Lung (tissue), 12 donors: ENCODE data around the gene ARHGAP29. TPM values are rescaled to one million over a fixed set of nuclear protein-coding genes. Genes with fewer than 3 reads are reported as not detected.
A peak's percentile ranks its signal among the peaks of the same experiment; 100 is the strongest.
"Not testable (repeated sequence)": the region's sequence is repeated elsewhere in the genome, so short reads cannot be mapped to it uniquely, and the experiment has no call there.

Source experiments
- ATAC-seq: fragments of 200-7000 bp; cut with Tn5 transposase; one replicate; pipeline ENCODE4 v1.9.1; 2020; ENCODE audit warnings: moderate number of reproducible peaks; ENCODE audit not compliant: insufficient read depth, low FRiP score
- DNase-seq, 3 donors: peaks; one replicate each; pipeline ENCODE4 v3.0.0-alpha.2; 2013 to 2017
- H3K27ac ChIP-seq, 2 donors: one replicate each; pipeline ENCODE4 v1.5.1; 2013; ENCODE audit warnings: mild to moderate bottlenecking in 2 of 2, moderate library complexity in 2 of 2, control low read depth in 1 of 2, inconsistent platforms in 1 of 2, low read depth in 1 of 2, low read length in 1 of 2
- H3K27me3 ChIP-seq, 3 donors: one replicate each; pipeline ENCODE4 v1.5.1; 2013; ENCODE audit warnings: low read length in 2 of 3; ENCODE audit not compliant: control insufficient read depth in 3 of 3, insufficient read depth in 3 of 3
- H3K36me3 ChIP-seq, 4 donors: one replicate each; pipeline ENCODE4 v1.5.1; 2013; ENCODE audit warnings: low read length in 4 of 4, mild to moderate bottlenecking in 1 of 4, moderate library complexity in 1 of 4; ENCODE audit not compliant: control insufficient read depth in 4 of 4, insufficient read depth in 4 of 4
- H3K4me1 ChIP-seq, 5 donors: one replicate each; pipeline ENCODE4 v1.5.1; 2013; ENCODE audit warnings: low read length in 5 of 5, mild to moderate bottlenecking in 2 of 5, moderate library complexity in 1 of 5; ENCODE audit not compliant: control insufficient read depth in 5 of 5, insufficient read depth in 5 of 5
- H3K4me3 ChIP-seq: one replicate; pipeline ENCODE4 v1.5.1; 2013; ENCODE audit warnings: mild to moderate bottlenecking, control low read depth, moderate library complexity
- H3K9ac ChIP-seq, 2 donors: one replicate each; pipeline ENCODE4 v1.5.1; 2013; ENCODE audit warnings: low read length in 2 of 2, control low read depth in 1 of 2; ENCODE audit not compliant: insufficient read depth in 1 of 2
- H3K9me3 ChIP-seq, 4 donors: one replicate each; pipeline ENCODE4 v1.5.1; 2013; ENCODE audit warnings: low read length in 3 of 4, mild to moderate bottlenecking in 1 of 4, moderate library complexity in 1 of 4; ENCODE audit not compliant: control insufficient read depth in 4 of 4, insufficient read depth in 3 of 4
- WGBS, 2 donors: extraction: QIAGEN DNeasy Blood & Tissue Kit; methylation state at CpG; one replicate each; pipeline ENCODE4 v1.1.7; 2013; 5-methylcytosine and 5-hydroxymethylcytosine counted together
- polyA plus RNA-seq, 2 donors: library from polyadenylated mRNA; stranded (reverse); fragments of 200-250 nt; gene quantifications; one replicate each; pipeline ENCODE4 v1.2.1, GENCODE V29; 2013
- total RNA-seq, 2 donors: library from RNA; depleted of rRNA in 1 of 2; stranded (reverse); fragments of >200 nt in 1 of 2; gene quantifications; one replicate each; pipeline ENCODE4 v1.2.1, GENCODE V29; 2014 to 2021
- TF ChIP-seq, protein P1 (sequence below): IDR thresholded peaks from 2 replicates; pipeline ENCODE4 v1.5.1; 2012; ENCODE audit warnings: mild to moderate bottlenecking; ENCODE audit errors: control extremely low read depth, extremely low read depth
- donor health status: control.
- donor health status: control.
- donor health status: Bipolar disorder and iron deficiency.
- donor health status: healthy.
- donor health status: DM: yes; HTN: yes; CAD: no.

Gene ARHGAP29
- total and polyA plus RNA-seq, 4 donors, result 13.3 to 144 (median 30.4) TPM

DNA sequence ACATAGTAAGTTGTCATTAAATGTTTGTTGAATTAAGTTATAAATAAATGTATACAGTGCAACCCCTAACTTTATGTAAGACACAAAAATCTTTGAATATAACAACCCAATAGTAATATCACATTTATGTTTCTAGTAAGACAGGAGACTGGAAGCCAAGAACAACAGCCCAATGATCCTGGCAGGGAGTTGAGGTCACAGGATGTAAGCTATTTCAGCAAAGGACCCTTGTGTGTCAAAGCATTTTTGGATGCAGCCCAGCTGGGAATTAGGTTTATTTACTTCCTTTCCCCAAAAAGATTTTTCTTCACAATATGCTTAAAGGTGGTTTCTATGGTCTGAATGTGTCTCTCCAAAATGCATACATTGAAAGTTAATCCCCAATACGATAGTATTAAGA lies 82.4 kb downstream of the ARHGAP29 start:
- Histone ChIP-seq H3K36me3 (no peaks in the 10 kb centered on the region), H3K27ac (no peak overlapping the region), H3K4me1 (no peaks in the 10 kb centered on the region), H3K9ac (no peak overlapping the region), H3K27me3 (no peaks in the 10 kb centered on the region), H3K4me3 (no peak overlapping the region), H3K9me3 (no peaks in the 10 kb centered on the region)
- WGBS, 2 donors, result 93 to 94% methylated on average over 1 of the region's 1 CpG
- TF ChIP-seq, protein P1, sequence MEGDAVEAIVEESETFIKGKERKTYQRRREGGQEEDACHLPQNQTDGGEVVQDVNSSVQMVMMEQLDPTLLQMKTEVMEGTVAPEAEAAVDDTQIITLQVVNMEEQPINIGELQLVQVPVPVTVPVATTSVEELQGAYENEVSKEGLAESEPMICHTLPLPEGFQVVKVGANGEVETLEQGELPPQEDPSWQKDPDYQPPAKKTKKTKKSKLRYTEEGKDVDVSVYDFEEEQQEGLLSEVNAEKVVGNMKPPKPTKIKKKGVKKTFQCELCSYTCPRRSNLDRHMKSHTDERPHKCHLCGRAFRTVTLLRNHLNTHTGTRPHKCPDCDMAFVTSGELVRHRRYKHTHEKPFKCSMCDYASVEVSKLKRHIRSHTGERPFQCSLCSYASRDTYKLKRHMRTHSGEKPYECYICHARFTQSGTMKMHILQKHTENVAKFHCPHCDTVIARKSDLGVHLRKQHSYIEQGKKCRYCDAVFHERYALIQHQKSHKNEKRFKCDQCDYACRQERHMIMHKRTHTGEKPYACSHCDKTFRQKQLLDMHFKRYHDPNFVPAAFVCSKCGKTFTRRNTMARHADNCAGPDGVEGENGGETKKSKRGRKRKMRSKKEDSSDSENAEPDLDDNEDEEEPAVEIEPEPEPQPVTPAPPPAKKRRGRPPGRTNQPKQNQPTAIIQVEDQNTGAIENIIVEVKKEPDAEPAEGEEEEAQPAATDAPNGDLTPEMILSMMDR, result no peak
- peak in 1 of 3 donors; percentile 31 for DNase-seq
- ATAC-seq, result no peak

DNA sequence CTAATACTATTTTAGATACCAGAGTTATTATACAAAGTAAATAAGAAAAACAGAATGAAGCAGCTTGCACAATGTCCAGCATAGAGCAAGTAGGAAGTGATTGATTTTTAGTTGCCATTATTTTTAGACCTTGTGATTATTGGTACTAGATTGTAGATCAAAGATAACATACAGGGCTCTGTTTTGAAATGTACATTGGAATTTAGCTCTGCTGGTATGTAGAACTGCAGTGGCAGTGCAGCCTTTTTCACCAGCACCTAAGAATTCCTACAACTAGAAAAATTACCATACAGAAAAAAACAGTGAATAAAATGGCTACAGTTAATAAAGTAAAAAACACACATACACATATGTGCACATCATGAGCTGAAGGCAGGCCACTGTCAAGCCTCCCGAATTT lies 84.3 kb downstream of the ARHGAP29 start:
- DNase-seq (no peak), ATAC-seq (no peak)
- Histone ChIP-seq H3K4me3 (no peak overlapping the region), H3K36me3 (no peaks in the 10 kb centered on the region), H3K9ac (no peak overlapping the region), H3K4me1 (no peaks in the 10 kb centered on the region), H3K9me3 (no peaks in the 10 kb centered on the region), H3K27ac (no peak overlapping the region), H3K27me3 (no peaks in the 10 kb centered on the region)
- WGBS, 2 donors, result 57 to 79% methylated on average over 1 of the region's 1 CpG
- TF ChIP-seq, protein P1, result no peak

DNA sequence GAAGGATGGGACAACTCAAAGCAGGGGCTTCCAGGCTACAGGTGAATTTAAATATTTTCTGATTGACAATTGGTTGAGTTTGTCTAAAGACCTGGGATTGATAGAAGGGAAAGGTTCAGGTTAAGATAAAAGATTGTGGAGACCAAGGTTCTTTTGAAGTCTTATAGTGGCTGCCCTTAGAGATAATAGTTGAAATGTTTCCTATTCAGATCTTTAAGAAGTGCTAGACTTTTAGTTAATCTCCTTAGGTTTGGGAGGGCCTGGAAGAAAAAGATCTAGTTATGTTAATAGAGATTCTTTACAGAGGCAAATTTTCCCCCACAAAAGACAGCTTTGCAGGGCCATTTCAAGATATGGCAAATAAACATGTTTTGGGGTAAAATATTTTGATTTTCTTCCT lies 88.2 kb downstream of the ARHGAP29 start:
- not testable (repeated sequence) for H3K9ac ChIP-seq, H3K9me3 ChIP-seq, H3K27me3 ChIP-seq, ATAC-seq, H3K4me1 ChIP-seq, H3K4me3 ChIP-seq, H3K36me3 ChIP-seq, DNase-seq, H3K27ac ChIP-seq

DNA sequence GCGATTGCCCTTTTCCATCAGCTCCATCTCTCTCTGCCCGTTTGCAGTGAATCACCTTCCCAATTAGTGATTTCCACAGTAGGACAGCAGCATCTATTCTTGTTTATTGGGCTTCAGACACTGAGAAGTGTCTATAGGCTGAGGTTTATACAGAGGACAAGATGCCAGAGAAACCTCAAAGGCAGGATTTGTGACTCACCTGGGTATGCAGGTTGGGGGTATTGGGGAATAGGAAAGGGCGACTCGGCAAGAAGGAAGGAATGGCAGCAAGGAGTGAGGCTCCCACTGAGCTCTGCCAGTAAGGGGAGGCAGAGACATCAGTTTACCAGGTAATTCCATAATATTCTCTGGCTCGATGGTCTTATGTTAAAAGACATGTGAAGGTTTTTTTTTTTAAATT lies 91.1 kb downstream of the ARHGAP29 start:
- Histone ChIP-seq H3K36me3 (no peaks in the 10 kb centered on the region), H3K27ac (no peak overlapping the region), H3K9ac (no peak overlapping the region), H3K4me3 (no peak overlapping the region), H3K4me1 (peaks cover 0 to 3% (median 0%) of the 10 kb centered on the region in 5 donors), H3K9me3 (no peaks in the 10 kb centered on the region), H3K27me3 (no peaks in the 10 kb centered on the region)
- WGBS, 2 donors, result 90 to 96% methylated on average over 5 of the region's 5 CpGs
- DNase-seq (no peak), ATAC-seq (no peak)
- TF ChIP-seq, protein P1, result no peak
